Breast epithelium (tissue), 4 donors: Measurements from ENCODE around the gene SESN1. TPM values are rescaled to one million over a fixed set of nuclear protein-coding genes. Genes with fewer than 3 reads are reported as not detected.

Experiments
- DNase-seq, 2 donors: peaks; one replicate each; pipeline ENCODE4 v3.0.0-alpha.2; 2019; ENCODE audit warnings: low spot score in 2 of 2
- H3K27ac ChIP-seq, 2 donors: fragments of 200-600 bp; sonication (generic) in 1 of 2; one replicate each; pipeline ENCODE4 v1.5.1; 2016 to 2019; ENCODE audit warnings: mild to moderate bottlenecking in 1 of 2
- H3K27me3 ChIP-seq, 2 donors: fragments of 200-600 bp; sonication (generic) in 1 of 2; one replicate each; pipeline versions ENCODE4 v1.5.1 to v1.6.0; 2017 to 2019; ENCODE audit warnings: control low read depth in 1 of 2, mild to moderate bottlenecking in 1 of 2
- H3K36me3 ChIP-seq: fragments of 200-600 bp; one replicate; pipeline ENCODE4 v1.5.1; 2019
- H3K4me1 ChIP-seq, 2 donors: fragments of 200-600 bp; sonication (generic); one replicate each; pipeline ENCODE4 v1.5.1; 2016 to 2019; ENCODE audit warnings: control low read depth in 1 of 2
- H3K4me3 ChIP-seq, 3 donors: fragments of 200-600 bp; sonication (generic); 1 replicate in 2 of 3; 2 replicates in 1 of 3; pipeline ENCODE4 v1.5.1; 2016 to 2019; ENCODE audit warnings: mild to moderate bottlenecking in 3 of 3, moderate library complexity in 2 of 3
- H3K9me3 ChIP-seq, 2 donors: fragments of 200-600 bp; sonication (generic) in 1 of 2; one replicate each; pipeline ENCODE4 v1.5.1; 2016 to 2019; ENCODE audit warnings: control low read depth in 1 of 2
- POLR2A ChIP-seq: fragments of 450-650 bp; IDR thresholded peaks from one replicate; pipeline ENCODE4 v1.6.1; 2016; ENCODE audit warnings: antibody characterized with exemption, mild to moderate bottlenecking, moderate library complexity
- POLR2AphosphoS5 ChIP-seq, 3 donors: sonication (generic); formaldehyde crosslinking; IDR thresholded peaks; one replicate each; pipeline ENCODE4 v1.6.1; 2017; ENCODE audit warnings: antibody characterized with exemption in 3 of 3
- intact Hi-C: fragments of 100-400 bp; cut with DNase I; formaldehyde crosslinking; loops from one replicate; pipeline ENCODE4 v1.15.1; 2023; ENCODE audit warnings: low total_unique reads
- total RNA-seq, 3 donors: library from RNA; depleted of rRNA; stranded (reverse); fragments of >200 nt; gene quantifications; one replicate each; pipeline ENCODE4 v1.1.0, GENCODE V29; 2016
- TF ChIP-seq, protein P1 (sequence below), 3 donors: fragments of 450-650 bp; IDR thresholded peaks; one replicate each; pipeline ENCODE4 v1.5.1; 2016 to 2017; ENCODE audit warnings: antibody characterized with exemption in 3 of 3, mild to moderate bottlenecking in 3 of 3, moderate library complexity in 3 of 3

Gene SESN1
- total RNA-seq, 3 donors from 2014 or later, result 70.8 to 141 (median 108) TPM

DNA sequence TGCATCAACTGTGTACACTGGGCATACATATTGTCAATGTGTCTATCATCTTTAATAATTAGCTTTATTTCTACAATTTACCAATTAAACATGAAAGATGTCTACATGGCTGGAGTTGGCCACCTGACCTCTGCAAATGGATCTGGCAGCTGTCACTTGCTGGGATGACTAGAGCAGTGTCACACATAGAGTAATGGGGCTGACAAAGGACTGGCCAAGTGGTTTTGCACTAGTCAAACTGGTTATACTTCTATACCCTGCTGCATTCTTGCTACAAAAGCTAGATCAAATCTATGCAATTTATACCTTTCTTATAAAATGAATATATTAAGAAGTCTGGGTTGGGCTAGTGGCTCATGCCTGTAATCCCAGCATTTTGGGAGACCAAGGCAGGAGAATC lies 99.3 kb downstream of the SESN1 start:
- intact Hi-C loops, result no loop called here
- H3K4me3 ChIP-seq, result no peak overlapping the region

GRCh38 chr6:108993876-108994275 lies 100.8 kb downstream of the SESN1 start:
- no peak overlapping the region for H3K27ac ChIP-seq
- intact Hi-C loops, result no loop called here
- H3K4me1 ChIP-seq, result no peaks in the 10 kb centered on the region
- H3K27me3 ChIP-seq, result no peaks in the 10 kb centered on the region
- H3K4me3 ChIP-seq, result no peak overlapping the region
- no peaks in the 10 kb centered on the region for H3K9me3 ChIP-seq
- TF ChIP-seq POLR2AphosphoS5 (IDR thresholded peaks at IDR 0.05), result no peak
- TF ChIP-seq, protein P1, sequence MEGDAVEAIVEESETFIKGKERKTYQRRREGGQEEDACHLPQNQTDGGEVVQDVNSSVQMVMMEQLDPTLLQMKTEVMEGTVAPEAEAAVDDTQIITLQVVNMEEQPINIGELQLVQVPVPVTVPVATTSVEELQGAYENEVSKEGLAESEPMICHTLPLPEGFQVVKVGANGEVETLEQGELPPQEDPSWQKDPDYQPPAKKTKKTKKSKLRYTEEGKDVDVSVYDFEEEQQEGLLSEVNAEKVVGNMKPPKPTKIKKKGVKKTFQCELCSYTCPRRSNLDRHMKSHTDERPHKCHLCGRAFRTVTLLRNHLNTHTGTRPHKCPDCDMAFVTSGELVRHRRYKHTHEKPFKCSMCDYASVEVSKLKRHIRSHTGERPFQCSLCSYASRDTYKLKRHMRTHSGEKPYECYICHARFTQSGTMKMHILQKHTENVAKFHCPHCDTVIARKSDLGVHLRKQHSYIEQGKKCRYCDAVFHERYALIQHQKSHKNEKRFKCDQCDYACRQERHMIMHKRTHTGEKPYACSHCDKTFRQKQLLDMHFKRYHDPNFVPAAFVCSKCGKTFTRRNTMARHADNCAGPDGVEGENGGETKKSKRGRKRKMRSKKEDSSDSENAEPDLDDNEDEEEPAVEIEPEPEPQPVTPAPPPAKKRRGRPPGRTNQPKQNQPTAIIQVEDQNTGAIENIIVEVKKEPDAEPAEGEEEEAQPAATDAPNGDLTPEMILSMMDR (IDR thresholded peaks at IDR 0.05), result no peak
- TF ChIP-seq POLR2A, result no peak
- peaks cover 8% of the 10 kb centered on the region for H3K36me3 ChIP-seq
- no peak for DNase-seq

More for the DNA sequence above, 99.3 kb downstream of the SESN1 start:
- Histone ChIP-seq H3K36me3 (peaks cover 4% of the 10 kb centered on the region), H3K27me3 (no peaks in the 10 kb centered on the region), H3K9me3 (no peaks in the 10 kb centered on the region), H3K27ac (no peak overlapping the region), H3K4me1 (no peaks in the 10 kb centered on the region)
- TF ChIP-seq POLR2AphosphoS5 (IDR thresholded peaks at IDR 0.05) (no peak), POLR2A (no peak)
- TF ChIP-seq, protein P1 (IDR thresholded peaks at IDR 0.05), result no peak
- no peak for DNase-seq

DNA sequence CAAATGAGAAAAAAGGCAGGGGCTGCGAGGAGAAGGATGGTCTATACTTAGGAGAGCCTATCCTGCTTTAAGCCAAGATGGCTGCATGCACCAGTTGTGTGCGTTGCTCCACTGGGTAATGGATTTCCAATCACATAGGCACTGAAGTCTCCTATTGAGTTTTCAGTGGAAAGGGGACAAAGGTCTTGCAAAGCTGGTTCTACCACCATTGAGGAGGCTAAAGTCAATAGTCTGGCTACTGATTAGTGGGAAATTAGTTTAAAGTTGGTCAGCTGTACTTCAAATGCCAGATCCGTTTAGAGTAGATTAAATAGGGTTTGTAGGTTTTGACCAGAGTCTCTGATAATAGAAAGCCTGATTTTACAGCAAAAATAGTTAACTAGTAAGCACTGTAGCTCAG lies 104.9 kb downstream of the SESN1 start:
- intact Hi-C loops, result no loop called here
- Histone ChIP-seq H3K27ac (no peak overlapping the region), H3K4me3 (no peak overlapping the region), H3K4me1 (no peaks in the 10 kb centered on the region), H3K27me3 (no peaks in the 10 kb centered on the region), H3K9me3 (no peaks in the 10 kb centered on the region), H3K36me3 (peaks cover 8% of the 10 kb centered on the region)
- DNase-seq, result no peak
- TF ChIP-seq, protein P1 (IDR thresholded peaks at IDR 0.05), result no peak
- TF ChIP-seq POLR2AphosphoS5 (IDR thresholded peaks at IDR 0.05), result no peak
- TF ChIP-seq POLR2A, result no peak

DNA sequence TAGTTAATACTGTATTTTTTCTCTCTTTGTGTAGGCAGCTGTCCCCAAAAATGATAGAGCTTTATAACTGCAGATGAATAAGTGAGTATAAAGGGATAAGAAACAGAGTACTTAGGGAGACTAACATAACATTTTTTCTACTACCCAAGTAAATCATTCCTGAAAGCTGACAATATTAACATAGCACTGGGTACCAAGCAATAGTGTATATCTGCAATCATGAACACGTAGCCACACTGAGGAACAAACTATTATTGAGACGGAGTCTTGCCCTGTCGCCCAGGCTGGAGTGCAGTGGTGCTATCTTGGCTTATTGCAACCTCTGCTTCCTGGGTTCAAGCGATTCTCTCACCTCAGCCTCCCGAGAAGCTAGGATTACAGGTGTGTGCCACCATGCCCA lies 105.9 kb downstream of the SESN1 start:
- H3K27me3 ChIP-seq, result no peaks in the 10 kb centered on the region
- peaks cover 8% of the 10 kb centered on the region for H3K36me3 ChIP-seq
- no peak for DNase-seq
- TF ChIP-seq, protein P1 (IDR thresholded peaks at IDR 0.05), result no peak
- TF ChIP-seq POLR2AphosphoS5 (IDR thresholded peaks at IDR 0.05), result no peak
- TF ChIP-seq POLR2A, result no peak
- no peaks in the 10 kb centered on the region for H3K4me1 ChIP-seq
- no peak overlapping the region for H3K27ac ChIP-seq
- intact Hi-C loops, result no loop called here
- H3K9me3 ChIP-seq, result no peaks in the 10 kb centered on the region
- no peak overlapping the region for H3K4me3 ChIP-seq

GRCh38 chr6:108988296-108988695 lies 106.3 kb downstream of the SESN1 start:
- TF ChIP-seq POLR2AphosphoS5 (IDR thresholded peaks at IDR 0.05), result no peak
- TF ChIP-seq POLR2A, result no peak
- TF ChIP-seq, protein P1 (IDR thresholded peaks at IDR 0.05), result no peak
- H3K4me3 ChIP-seq, result no peak overlapping the region
- no peaks in the 10 kb centered on the region for H3K27me3 ChIP-seq
- no peak overlapping the region for H3K27ac ChIP-seq
- peaks cover 8% of the 10 kb centered on the region for H3K36me3 ChIP-seq
- intact Hi-C loops, result no loop called here
- no peak for DNase-seq
- no peaks in the 10 kb centered on the region for H3K4me1 ChIP-seq
- no peaks in the 10 kb centered on the region for H3K9me3 ChIP-seq
